ENCODE measurements around the gene LEPR. TPM values are rescaled to one million over a fixed set of nuclear protein-coding genes. Genes with fewer than 3 reads are reported as not detected.

The LEPR gene
- 10 to 100 TPM in 2 of 4 donors, 1 to 10 TPM in 2; 1.2 to 20.4 (median 6.3) TPM for total RNA-seq

GRCh38 chr1:65420590-65421350 is at the start of gene LEPR, which contains the start of gene LEPROT:
LEPR (plus strand) TSS chr1:65420668; CDS start chr1:65565566, 144,898 bp downstream.
LEPROT (plus strand) TSS chr1:65420668; CDS start chr1:65420725, 57 bp downstream.
- peaks cover 22 to 51% (median 32%) of the 10 kb centered on the region in 3 donors for H3K4me1 ChIP-seq
- H3K36me3 ChIP-seq, result peaks cover 0 to 3% (median 0%) of the 10 kb centered on the region in 3 donors
- peak in 1 of 6 experiments; percentile 13 for TF ChIP-seq CTCF (IDR thresholded peaks at IDR 0.05)
- TF ChIP-seq POLR2A (IDR thresholded peaks at IDR 0.05), result peak in 3 of 4 donors; percentile 50 to 93 (median 79)
- peak within 1 kb of the TSS; percentile 95 to 99 (median 98) for H3K27ac ChIP-seq
- no peaks in the 10 kb centered on the region for H3K27me3 ChIP-seq
- H3K9me3 ChIP-seq, result no peaks in the 10 kb centered on the region
- peak within 1 kb of the TSS; percentile 57 to 93 (median 88) for H3K4me3 ChIP-seq
- intact Hi-C loops (cut with DNase I), result no loop called here
- no peak for DNase-seq
- 0 to 1% methylated on average over 17 to 29 of the region's 60 CpGs for WGBS, 2 donors

GRCh38 chr1:65371544-65371943 is 48.9 kb upstream of the LEPR start:
- Histone ChIP-seq H3K27me3 (no peaks in the 10 kb centered on the region), H3K27ac (no peak overlapping the region), H3K9me3 (no peaks in the 10 kb centered on the region), H3K4me1 (no peaks in the 10 kb centered on the region), H3K4me3 (no peak overlapping the region), H3K36me3 (no peaks in the 10 kb centered on the region)
- intact Hi-C loops (cut with DNase I), result no loop called here
- WGBS, 2 donors, result 87 to 89% methylated on average over 3 of the region's 3 CpGs
- DNase-seq, result no peak
- no peak for TF ChIP-seq POLR2A (IDR thresholded peaks at IDR 0.05)
- no peak for TF ChIP-seq CTCF (IDR thresholded peaks at IDR 0.05)

- no peak overlapping the region for H3K27ac ChIP-seq
- H3K9me3 ChIP-seq, result no peaks in the 10 kb centered on the region
- intact Hi-C loops (cut with DNase I), result no loop called here
- no peak for TF ChIP-seq CTCF (IDR thresholded peaks at IDR 0.05)
- TF ChIP-seq POLR2A (IDR thresholded peaks at IDR 0.05), result no peak
- DNase-seq, result no peak
- WGBS, 2 donors, result 42 to 44% methylated on average over 1 of the region's 1 CpG
- H3K4me1 ChIP-seq, result no peaks in the 10 kb centered on the region
- no peak overlapping the region for H3K4me3 ChIP-seq
- no peaks in the 10 kb centered on the region for H3K36me3 ChIP-seq
- no peaks in the 10 kb centered on the region for H3K27me3 ChIP-seq
Measured at GRCh38 chr1:65372557-65372956, 47.9 kb upstream of the LEPR start.

- no peak overlapping the region for H3K27ac ChIP-seq
- intact Hi-C loops (cut with DNase I), result no loop called here
- TF ChIP-seq CTCF (IDR thresholded peaks at IDR 0.05) (no peak), POLR2A (IDR thresholded peaks at IDR 0.05) (no peak)
- no peaks in the 10 kb centered on the region for H3K9me3 ChIP-seq
- H3K36me3 ChIP-seq, result no peaks in the 10 kb centered on the region
- DNase-seq, result no peak
- H3K4me3 ChIP-seq, result no peak overlapping the region
- WGBS, 2 donors, result 71 to 75% methylated on average over 4 of the region's 4 CpGs
- no peaks in the 10 kb centered on the region for H3K4me1 ChIP-seq
- H3K27me3 ChIP-seq, result no peaks in the 10 kb centered on the region
Measured at GRCh38 chr1:65377496-65378246, 42.8 kb upstream of the LEPR start.

All from esophagus squamous epithelium (tissue), 5 donors.